SW480 (cell line): Measurements from ENCODE around the gene CSF2RB.
A peak's percentile ranks its signal among the peaks of the same experiment; 100 is the strongest.

Experiments
- DNase-seq: peaks from one replicate; pipeline ENCODE4 v3.0.0-alpha.2; 2016; ENCODE audit warnings: low spot score

CSF2RB gene

DNA sequence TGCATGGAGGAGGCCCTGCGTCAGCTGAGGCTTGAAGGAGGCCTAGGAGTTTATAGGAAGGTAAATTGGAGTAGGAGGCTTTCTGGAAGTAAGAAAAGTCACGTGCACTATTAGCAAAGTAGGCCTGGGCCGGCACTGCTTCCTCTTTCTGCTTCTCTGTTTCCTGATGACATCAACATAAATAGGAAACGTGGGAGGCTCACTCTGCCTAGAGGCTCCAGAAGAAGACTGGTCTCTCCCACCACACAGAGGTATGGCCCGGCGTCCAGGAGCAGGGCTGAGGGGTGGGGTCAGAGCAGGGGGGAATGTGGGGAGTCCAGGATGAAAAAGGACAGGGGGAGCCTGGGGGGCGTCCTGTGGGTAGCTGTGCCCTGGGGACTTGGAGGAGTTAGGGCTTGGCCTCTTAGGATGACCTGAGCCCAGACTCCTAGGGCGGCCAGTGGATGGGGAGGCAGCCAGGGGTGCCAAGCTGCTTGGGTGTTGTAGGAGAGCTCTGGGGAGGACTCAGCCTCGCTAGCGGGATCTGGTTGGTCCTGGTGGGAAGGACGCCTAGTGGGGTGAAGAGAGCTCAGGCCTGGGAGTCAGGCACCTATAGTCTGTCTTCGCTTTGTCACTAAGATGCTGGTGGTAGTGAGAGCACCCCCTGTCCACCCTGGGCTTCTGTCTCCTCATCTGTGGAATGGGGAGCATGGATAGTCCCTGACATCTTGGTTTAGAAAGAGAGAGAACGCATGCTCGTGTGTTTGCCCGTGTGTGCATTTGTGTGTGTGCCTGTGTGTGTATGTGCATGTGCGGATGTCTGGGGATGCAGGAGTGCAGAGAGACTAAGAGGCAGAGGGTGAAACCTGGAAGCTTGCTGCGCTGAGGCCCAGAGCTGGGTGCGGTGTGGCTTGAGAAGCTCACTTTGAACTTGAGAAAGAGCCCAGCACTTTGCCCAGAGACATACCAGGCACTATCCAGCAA, at the start of gene CSF2RB:
Gene CSF2RB (plus strand): TSS at position 202 of the 963 bp plus-strand sequence. CDS start 8,580 bp downstream, outside the sequence.
- DNase-seq: no peak

DNA sequence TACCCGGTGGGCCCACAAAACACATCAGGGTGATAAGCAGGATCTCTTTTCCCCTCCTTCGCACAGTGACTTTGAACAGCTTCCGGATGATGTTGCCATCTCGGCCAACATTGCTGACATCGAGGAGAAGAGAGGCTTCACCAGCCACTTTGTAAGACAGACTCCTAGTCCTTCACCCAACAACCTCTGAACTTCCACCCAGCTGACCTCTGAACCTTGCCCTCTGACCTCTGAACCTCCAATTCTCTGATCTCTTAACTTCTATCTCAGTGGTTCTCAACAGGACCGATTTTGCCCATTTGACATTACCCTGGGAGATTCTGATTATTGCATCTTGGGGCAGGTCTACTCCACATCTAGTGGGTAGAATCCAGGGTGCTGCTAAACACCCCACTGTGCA, 49.4 kb upstream of the CSF2RB start:
- no peak for DNase-seq

DNA sequence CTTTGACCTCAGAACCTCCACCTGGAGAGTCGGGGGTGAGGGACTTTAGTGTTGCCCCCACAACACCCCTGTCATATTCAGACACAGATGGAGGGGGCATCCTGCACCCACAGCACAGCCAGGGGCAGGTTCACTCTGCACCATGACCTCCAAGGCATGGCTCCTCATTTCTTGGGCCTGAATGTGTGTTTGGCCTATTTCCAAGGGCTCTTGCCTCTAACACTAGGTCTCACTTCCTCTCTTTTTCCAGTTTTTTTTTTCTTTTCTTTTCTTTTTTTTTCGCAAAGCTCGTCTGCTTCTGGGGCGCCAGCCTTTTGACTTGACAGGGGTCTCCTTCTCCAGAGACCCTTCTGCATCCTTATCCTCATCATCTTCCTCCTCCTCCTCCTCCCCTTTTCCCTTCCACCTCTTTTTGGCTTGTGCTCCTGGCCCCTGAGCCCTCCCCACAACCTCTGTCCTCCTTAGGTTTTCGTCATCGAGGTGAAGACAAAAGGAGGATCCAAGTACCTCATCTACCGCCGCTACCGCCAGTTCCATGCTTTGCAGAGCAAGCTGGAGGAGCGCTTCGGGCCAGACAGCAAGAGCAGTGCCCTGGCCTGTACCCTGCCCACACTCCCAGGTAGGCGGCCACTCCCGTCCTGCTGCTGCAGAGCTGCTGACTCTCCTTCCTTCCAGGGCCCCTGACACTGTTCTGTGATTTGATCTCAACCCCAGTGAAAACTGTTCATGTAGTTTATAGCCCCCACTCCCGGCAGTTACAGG, 48.8 kb upstream of the CSF2RB start:
- DNase-seq: no peak

DNA sequence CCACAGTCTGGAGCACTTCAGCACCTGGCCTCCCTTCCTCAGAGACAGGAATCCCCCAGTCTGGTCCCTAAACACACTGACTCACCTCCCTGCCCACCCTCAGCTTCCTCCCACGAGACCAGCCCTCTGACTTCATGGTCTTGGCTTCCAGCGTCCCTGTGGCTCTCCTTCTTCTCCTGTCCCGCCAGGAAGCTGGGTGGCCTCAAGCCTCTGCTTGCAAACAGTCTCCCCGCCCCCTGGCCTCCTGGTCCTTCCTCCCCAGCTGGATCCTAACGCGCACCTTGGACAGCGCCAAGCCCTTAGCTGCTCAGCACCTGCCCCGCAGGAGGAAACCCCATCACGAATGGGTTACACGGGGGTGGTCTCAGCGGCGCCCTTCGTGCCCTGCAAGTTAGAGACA, 48.1 kb upstream of the CSF2RB start:
- no peak for DNase-seq

DNA sequence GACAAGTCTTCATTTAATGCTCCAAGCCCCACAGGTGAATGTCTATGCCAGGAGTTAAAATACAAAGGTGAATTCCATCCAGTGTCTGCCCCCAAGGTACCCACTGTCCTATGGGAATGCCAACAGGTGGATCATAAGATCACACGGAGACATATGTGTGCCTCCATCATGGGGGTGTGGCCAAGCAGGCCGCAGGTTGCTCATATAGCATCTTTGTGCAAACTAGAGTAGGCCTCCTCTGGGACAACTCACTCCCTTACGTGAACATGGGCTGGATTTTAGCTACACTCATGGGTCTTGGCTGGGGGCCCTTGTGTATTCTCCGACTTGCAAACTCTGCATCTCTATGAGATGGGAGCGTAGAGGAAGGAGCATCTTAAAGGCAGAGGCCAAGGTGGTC, 45.7 kb upstream of the CSF2RB start:
- DNase-seq: no peak

DNA sequence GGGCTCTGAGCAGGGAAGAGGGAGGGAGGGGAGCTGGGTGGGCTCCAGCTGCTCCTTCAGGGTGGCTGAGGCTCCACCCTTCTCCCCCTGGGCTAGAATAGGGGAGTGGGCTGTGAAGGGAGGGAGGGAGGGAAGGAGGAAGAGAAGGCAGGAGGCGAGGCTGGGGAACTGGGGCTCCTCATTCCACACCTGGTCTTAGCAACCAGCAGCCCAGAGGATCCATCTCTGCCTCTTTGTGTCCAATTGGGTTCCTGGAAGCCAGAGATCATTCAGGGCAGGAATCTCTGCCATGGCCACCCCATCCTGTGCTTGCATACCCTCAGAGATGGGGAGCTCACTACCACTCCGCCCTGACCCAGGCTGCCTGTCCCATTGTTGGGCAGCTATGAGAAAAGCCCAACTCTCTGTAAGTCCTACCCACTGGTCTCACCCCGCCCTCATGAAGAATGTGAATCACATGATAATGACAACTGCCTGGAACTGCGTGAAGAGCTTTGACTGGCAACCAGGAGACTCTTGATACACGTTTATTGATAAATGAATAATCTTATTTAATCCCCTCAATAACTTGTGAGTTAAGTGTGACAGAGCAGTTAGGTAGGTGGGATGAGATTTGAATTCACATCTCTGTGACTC, 44.8 kb upstream of the CSF2RB start:
- DNase-seq: peak; percentile 21

DNA sequence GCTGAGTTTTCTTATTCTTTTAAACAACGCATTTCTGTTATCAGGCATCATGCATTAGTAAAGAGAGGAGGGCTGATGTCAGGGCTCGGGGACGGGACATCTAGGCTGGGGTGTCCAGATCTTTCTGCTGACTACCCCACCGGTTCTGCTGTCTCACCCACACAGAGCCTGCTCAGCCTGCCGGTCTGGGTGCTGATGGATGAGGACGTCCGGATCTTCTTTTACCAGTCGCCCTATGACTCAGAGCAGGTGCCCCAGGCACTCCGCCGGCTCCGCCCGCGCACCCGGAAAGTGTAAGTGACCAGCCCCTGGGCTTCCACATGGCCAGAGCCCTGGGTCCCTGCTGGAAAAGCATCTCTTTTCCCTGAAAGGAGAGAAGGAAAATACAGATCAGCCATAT, 43.2 kb upstream of the CSF2RB start:
- peak; percentile 59 for DNase-seq

DNA sequence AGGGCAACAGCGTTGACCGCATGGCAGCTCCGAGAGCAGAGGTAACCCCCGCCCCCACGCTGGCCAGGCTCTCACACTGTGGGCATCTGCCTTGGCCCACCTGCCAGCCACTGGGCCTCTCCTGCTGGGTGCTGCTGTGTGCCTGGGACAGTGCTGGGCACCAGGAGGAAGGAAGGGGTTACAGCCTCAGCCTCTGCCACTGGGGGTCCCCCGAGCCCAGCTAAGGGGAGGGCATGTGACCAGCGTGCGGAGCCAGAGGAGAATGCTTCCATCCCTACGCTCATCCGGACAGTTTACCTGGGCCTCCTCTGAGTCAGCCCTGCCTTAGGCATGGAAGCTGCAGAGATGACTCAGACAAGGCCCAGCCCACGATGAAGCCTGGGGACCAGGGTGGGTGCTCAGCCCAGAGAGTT, 41.8 kb upstream of the CSF2RB start:
- DNase-seq: no peak

DNA sequence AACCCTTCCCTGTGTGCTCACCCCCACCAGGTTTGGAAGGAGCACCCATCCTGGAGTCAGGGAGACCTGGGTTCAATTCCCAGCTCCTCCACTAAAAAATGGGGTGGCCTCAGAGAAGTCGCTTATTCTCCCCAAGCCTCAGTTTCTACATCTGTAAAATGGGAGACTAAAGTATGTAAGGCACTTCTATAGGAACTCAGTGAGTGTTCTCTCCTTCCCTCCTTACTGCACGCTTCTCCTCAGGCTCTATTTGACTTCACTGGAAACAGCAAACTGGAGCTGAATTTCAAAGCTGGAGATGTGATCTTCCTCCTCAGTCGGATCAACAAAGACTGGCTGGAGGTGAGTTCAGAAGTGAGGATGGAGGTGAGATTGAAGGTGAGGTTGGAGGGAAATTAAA, 41.3 kb upstream of the CSF2RB start:
- no peak for DNase-seq

DNA sequence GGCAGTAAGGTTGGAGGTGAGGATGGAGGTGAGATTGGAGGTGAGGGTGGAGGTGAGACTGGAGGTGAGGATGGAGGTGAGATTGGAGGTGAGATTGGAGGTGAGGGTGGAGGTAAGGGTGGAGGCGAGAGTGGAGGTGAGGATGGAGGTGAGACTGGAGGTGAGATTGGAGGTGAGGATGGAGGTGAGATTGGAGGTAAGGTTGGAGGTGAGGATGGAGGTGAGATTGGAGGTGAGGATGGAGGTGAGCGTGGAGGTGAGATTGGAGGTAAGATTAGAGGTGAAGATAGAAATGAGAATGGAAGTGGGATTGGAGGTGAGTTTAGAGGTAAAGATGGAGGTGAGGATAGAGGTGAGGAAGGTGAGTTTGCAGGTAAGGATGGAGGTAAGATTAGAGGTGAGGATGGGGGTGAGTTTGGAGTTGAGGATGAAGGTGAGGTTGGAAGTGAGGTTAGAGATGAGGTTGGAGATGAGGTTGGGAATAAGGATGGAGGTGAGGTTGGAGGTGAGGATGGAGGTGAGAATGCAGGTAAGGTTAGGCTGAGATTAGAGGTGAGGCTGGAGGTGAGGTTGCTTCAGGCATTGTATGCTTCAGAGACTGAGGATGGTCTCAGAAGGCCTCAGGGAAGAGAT, 40.4 kb upstream of the CSF2RB start:
- no peak for DNase-seq

DNA sequence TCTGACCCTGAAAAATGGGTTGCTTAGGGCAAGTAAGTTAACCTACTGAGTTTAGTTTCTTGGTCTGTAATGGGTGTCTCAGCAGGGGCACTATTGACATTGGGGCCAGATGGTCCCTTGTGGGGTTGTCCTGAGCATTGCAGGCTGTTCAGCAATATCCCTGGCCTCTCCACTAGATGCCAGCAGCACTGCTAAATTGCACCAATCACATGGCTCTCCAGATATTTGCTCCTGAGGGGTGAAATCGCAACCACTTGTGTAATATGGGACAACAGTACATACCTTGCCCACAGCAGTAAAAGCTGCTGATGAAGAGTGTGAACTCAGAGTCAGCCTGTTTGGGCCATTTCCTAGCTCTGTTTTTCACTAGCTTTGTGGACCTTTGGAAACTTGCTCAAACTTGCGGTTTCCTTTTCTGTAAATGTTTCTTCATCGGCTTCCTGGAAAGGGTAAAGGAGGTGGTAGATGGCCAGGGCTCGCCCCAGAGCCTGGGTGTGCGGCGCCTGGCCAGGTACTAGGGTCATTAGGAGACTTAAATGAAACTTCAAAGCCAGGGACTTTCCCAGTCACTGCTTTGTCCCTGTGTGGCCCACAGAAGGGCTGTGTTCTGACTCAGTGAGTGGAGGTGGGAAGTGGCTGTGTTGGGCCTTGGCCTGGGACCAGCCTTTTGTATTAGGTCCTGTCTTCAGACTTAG, 39.7 kb upstream of the CSF2RB start:
- peak; percentile 75 for DNase-seq

DNA sequence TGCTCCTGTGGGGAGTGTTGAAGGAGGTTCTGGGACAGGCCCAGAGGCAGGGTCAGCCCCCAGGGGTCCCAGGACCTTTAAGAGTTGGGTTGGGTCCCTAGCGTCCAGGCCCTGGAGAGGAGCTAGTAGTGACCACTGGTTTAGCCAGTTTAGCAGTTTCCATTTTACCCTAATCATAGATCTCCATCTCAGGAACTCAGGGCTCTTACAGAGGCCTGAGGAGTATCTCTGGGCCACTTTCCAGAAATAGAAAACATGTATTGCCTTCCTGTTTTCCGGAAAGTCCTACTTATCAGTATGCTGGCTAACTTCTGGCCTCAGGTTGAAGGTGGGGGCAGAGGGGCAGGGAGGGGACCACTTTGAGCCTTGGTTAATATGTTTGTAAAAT, 39.1 kb upstream of the CSF2RB start:
- no peak for DNase-seq

DNA sequence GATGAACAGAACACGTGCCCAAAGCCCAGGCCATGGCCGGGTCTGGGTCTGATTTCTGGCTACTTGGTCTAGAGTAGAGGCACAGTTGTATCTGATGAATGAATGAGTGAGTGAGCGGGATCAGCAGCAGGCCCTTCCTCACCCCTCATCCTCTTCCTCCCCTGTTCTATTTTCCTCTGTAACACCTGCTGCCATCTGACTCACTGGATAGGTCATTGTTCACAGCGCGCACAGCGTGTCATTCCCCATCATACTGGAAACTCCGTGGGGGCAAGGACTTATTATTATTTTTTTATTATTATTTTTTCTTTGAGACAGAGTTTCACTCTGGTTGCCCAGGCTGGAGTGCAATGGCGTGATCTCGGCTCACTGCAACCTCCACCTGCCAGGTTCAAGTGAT, 38.7 kb upstream of the CSF2RB start:
- no peak for DNase-seq

DNA sequence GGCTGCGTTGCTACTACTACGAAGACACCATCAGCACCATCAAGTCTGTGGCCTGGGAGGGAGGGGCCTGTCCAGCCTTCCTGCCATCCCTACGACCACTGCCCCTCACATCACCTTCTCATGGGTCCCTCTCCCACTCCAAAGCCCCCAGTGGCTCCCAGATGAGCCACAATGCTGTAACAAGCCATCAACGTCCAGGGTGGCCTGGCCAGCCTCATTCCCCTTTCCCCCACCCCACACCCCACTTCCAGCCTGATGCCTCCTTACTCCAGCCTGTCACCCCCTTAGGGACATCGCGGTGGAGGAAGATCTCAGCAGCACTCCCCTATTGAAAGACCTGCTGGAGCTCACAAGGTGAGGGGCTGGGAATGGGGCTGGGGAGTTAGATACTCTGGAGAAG, 37.7 kb upstream of the CSF2RB start:
- DNase-seq: no peak

DNA sequence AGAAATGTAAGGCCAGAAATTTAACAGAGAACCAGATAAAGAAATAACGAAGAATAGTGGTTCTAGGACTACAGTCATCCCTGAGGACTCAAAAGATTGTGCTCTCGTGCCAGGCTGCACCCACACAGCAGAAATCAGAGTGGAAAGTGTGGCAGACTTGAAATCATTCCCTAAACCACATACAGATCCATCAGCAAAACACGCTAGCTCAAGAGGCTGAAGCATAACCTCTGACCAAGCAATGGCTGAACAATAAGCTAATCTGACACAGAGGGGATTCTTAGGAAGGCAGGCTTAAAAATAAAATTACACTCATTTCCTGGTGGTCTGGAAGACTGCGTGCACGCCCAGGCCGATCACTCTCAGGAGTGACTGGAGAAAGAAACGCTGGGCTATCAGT, 33.7 kb upstream of the CSF2RB start:
- no peak for DNase-seq

DNA sequence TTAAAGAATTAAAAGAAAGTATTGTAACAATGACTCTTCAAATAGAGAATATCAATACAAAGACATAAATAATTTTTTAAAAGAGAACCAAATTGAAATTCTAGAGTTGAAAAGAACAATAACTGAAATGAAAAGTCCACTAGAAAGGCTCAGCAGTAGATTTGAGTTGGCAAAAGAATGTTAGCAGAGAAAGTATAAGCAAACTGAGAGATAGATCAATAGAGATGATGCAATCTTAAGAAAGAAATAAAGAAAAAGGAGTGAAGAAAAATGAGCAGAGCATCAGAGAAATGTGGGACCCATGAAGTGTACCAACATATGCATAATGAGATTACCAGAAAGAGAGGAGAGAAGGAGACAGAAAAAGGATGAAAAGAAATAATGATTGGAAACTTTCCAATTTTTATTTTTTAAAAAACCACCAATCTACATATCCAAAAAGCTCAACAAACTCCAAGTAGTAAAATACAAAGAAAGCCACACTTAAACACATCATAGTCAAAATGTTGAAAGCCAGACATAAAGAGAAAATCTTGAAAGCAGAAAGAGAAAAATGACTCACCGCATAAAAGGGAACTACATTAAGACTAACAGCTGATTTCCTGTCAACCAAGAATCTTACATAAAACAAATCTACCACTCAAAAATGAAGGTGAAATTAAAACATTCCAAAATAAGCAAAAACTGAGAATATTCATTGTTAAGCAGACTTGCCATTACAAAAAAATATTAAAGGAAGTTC, 31.8 kb upstream of the CSF2RB start:
- DNase-seq: no peak

DNA sequence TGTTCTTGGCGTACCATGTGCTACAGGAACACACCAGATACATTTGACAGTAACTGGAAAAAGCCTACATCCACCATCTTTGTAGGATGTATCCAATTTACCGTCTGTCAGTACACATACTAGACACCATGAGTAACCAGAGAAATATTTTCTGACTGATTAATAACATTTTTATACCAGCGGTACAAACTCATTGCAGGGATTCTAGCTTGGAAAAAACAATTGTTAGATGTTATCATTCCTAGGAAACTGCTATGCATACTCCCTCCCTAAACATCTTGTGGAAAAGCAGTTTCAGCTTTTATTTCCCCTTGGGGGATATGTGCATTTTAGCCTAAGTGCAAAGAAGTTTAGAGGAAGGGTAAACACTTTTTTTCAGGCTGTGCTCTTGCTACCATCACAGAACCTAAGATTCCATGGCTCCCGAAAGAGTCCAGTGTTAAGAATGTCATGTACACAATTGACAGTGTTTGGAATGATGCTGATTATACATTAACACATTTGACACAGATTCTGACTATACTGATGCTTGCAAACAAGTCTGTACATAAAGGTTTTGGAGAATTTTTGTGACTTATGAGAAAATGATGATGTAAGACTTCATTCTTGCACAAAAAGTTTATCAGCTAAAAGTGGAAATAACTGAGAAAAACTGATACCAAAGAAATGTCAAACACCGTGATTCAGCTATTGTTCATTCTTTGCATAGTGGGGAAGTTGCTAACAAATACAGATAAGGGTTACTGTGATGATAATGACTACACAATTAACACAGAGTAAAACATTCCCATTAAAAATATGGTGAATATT, 28.9 kb upstream of the CSF2RB start:
- no peak for DNase-seq

DNA sequence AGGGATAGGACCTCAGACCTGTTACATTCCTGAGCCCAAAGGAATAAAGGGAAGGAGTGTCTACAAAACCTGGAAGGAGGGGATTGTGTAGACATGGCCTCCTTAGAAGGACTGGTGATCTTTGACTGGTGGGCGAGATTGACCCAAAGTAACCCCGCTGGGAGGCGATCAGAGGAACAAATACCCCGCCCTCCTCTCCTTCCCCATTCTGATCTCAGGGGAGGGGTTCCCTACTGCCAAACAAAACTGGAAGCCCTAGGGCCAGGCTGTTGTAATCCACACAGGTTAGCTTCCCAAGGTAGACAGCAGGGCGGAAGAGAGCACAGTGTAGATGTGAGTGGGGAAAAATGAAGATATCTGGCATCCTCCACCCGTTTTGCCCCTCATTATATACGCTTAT, 28.0 kb upstream of the CSF2RB start:
- DNase-seq: no peak

DNA sequence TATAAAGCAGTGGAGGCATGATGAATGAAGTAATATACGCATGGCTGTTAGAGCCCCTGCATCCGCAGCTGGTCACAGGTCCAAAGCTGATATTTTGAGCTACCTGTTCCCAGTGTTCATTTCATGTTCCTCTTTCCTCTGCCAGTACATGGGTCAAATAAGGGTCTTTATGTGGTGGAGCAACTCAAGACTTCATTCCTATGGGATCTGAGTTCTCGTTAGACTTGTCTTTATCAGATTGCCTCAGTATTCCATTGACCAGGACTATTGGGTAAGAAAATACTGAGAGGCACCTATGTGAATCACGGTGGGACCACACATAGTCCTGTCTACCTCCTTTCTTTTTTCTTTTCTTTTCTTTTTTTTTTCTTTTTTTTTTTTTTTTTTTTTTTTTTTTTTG, 27.4 kb upstream of the CSF2RB start:
- DNase-seq: no peak

DNA sequence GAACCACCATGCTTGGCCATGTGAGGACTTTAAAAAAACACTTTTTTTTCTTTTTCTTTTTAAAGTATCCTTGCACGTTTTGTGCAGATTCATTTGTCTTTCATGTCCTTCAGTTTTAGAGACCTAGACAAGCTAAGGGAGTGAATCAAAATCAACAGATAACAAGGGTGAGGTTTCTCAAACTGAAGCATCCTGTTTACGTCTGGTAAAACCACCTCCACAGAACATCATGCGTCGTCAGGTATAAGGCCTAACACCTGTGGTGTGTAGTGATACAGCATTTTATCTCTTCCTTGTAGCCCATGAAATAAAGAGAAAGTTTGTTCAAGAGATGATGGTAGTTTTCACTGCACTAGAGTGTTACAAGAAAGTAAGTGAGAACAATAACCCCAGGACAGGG, 26.3 kb upstream of the CSF2RB start:
- no peak for DNase-seq
